Measurements from ENCODE around the gene OBSCN. TPM values are rescaled to one million over a fixed set of nuclear protein-coding genes. Genes with fewer than 3 reads are reported as not detected.

Gene OBSCN
- total and polyA plus RNA-seq, 2 of the 13 experiments (the other 11 are each of a cell fraction or from before 2014, with no cell fraction given): 0.20 TPM

- H3K79me2 ChIP-seq (ENCODE audit: insufficient read depth, low read length): no peaks in the 10 kb centered on the region
- intact Hi-C loops (cut with micrococcal nuclease; ENCODE audit: unreplicated experiment) (no loop called here), in situ Hi-C loops (cut with HindIII; ENCODE audit: extremely low pct_ligation_motif_present, low pct_unique_long_range_greater_than_20kb) (no loop called here)
- peaks cover 3 to 40% of the 10 kb centered on the region in 2 experiments; a peak in 4 of 5 replicates for H3K27me3 ChIP-seq (ENCODE audit: control insufficient read depth in 1 of 2, insufficient read depth in 2 of 2, low read length in 2 of 2)
- H3K4me2 ChIP-seq (ENCODE audit: low read depth, low read length): no peak overlapping the region
- FAIRE-seq (no peak), ATAC-seq (no peak), DNase-seq (ENCODE audit: low spot score) (no peak)
- ChIA-PET POLR2A (no interaction called here), CTCF (ENCODE audit: low intra/inter-chr PET ratio, low total read pairs) (no interaction called here)
- no peak overlapping the region for H2AFZ ChIP-seq (ENCODE audit: low read length)
- WGBS (ENCODE audit: low lambda C conversion rate): 25% methylated on average over 8 of the region's 14 CpGs
- H3K27ac ChIP-seq (ENCODE audit: extremely low read length, insufficient read depth, low read length): no peak overlapping the region
- no peak overlapping the region for H3K4me3 ChIP-seq (replicated peaks in 1 of 3; ENCODE audit: insufficient read depth in 1 of 3, low read depth in 2 of 3, low read length in 3 of 3)
- no TSS peak for BruUV-seq (replicated peaks)
- no peaks in the 10 kb centered on the region for H4K20me1 ChIP-seq (ENCODE audit: insufficient read depth, low read length)
- no peak overlapping the region for H3K9ac ChIP-seq (ENCODE audit: insufficient read depth, low read depth, low read length)
- no peaks in the 10 kb centered on the region for H3K36me3 ChIP-seq (replicated peaks in 1 of 2; ENCODE audit: control insufficient read depth in 1 of 2, insufficient read depth in 2 of 2, low read length in 2 of 2)
- H3K4me1 ChIP-seq (ENCODE audit: insufficient read depth, low read length): peaks cover 8% of the 10 kb centered on the region; the same call in 1 of the 2 replicates
- H3K9me3 ChIP-seq (ENCODE audit: low read length): no peaks in the 10 kb centered on the region
- TF ChIP-seq ZNF205 (CRISPR knock-in tag; IDR thresholded peaks at IDR 0.05) (no peak), RBAK (CRISPR knock-in tag; IDR thresholded peaks at IDR 0.05) (no peak), NFE2L1 (CRISPR knock-in tag; IDR thresholded peaks at IDR 0.05; ENCODE audit: borderline replicate concordance) (no peak), ZNF576 (CRISPR knock-in tag; IDR thresholded peaks at IDR 0.05) (no peak), HMGXB3 (CRISPR knock-in tag; IDR thresholded peaks at IDR 0.05; ENCODE audit: borderline replicate concordance) (no peak), TEAD3 (CRISPR knock-in tag; optimal IDR thresholded peaks at IDR 0.05; ENCODE audit: borderline replicate concordance) (no peak), ZNF354B (CRISPR knock-in tag; IDR thresholded peaks at IDR 0.05) (no peak), SIN3B (IDR thresholded peaks at IDR 0.05; ENCODE audit: low read length) (no peak), RFXANK (CRISPR knock-in tag; IDR thresholded peaks at IDR 0.05) (no peak), ZNF768 (CRISPR knock-in tag; IDR thresholded peaks at IDR 0.05) (no peak), ZNF407 (CRISPR knock-in tag; IDR thresholded peaks at IDR 0.05; ENCODE audit: not compliant biosample characterization) (no peak)
These were observed 10.8 kb downstream of the OBSCN start for GRCh38 chr1:228218513-228219244.
